Measurements from ENCODE around the gene TMCO1. TPM values are rescaled to one million over a fixed set of nuclear protein-coding genes. Genes with fewer than 3 reads are reported as not detected.
"Not testable (repeated sequence)": the region's sequence is repeated elsewhere in the genome, so short reads cannot be mapped to it uniquely, and the experiment has no call there.

The TMCO1 gene
- total and polyA plus RNA-seq, 2 of the 13 experiments (the other 11 are each of a cell fraction or from before 2014, with no cell fraction given): 106 to 119 TPM

DNA sequence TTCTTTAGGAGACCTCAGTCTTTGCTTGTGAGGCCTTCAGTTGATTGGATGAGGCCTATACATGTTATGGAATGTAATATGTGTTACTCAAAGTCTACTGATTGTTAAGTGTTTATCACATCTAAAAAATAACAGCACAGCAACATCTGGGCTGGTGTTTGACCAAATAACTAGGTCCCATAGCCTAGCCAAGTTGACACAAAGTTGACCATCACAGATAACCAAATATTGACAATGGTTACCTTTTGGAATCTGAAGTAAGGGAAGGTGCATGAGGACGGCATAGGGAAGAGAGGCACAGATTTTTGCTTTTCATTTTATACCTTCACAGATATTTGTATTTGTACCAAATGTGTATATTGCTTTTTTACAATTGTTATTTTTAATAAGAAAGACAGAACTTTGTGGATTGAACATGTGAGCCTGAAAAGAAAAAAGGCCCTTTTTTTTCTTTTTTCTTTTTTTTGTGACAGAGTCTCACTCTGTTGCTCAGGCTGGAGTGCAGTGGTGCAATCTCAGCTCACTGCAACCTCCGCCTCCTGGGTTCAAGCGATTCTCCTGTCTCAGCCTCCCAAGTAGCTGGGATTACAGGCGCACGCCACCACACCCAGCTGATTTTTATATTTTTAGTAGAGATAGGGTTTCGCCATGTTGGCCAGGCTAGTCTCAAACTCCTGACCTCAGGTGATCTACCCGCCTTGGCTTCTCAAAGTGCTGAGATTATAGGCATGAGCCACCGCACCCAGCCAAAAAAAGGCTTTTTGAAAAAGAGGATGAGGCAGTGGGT is 52.2 kb downstream of the TMCO1 start:
- H3K27me3 ChIP-seq (ENCODE audit: control insufficient read depth in 1 of 2, insufficient read depth in 2 of 2, low read length in 2 of 2); H3K27ac ChIP-seq (ENCODE audit: extremely low read length, insufficient read depth, low read length); H3K36me3 ChIP-seq (replicated peaks in 1 of 2; ENCODE audit: control insufficient read depth in 1 of 2, insufficient read depth in 2 of 2, low read length in 2 of 2); H3K9ac ChIP-seq (ENCODE audit: insufficient read depth, low read depth, low read length); BruUV-seq (replicated peaks); H2AFZ ChIP-seq (ENCODE audit: low read length); H3K4me2 ChIP-seq (ENCODE audit: low read depth, low read length); H3K79me2 ChIP-seq (ENCODE audit: insufficient read depth, low read length); H3K4me3 ChIP-seq (replicated peaks in 1 of 3; ENCODE audit: insufficient read depth in 1 of 3, low read depth in 2 of 3, low read length in 3 of 3); H4K20me1 ChIP-seq (ENCODE audit: insufficient read depth, low read length); intact Hi-C loops (cut with micrococcal nuclease; ENCODE audit: unreplicated experiment); POLR2A ChIA-PET; H3K9me3 ChIP-seq (ENCODE audit: low read length); TF ChIP-seq FOXA1 (IDR thresholded peaks at IDR 0.05): not testable (repeated sequence)
- 64% methylated on average over 8 of the region's 8 CpGs for WGBS (ENCODE audit: low lambda C conversion rate)
- H3K4me1 ChIP-seq (ENCODE audit: insufficient read depth, low read length): peaks cover 25% of the 10 kb centered on the region
- in situ Hi-C loops (cut with HindIII; ENCODE audit: extremely low pct_ligation_motif_present, low pct_unique_long_range_greater_than_20kb): loop anchor here (25.0 kb wide), 1 partner anchor 446 kb away; the partner anchor contains the start of gene FAM78B
- DNase-seq (ENCODE audit: low spot score): peak; percentile 11
- peak; percentile 76 for ATAC-seq
- FAIRE-seq: peak; percentile 23
- CTCF ChIA-PET (ENCODE audit: low intra/inter-chr PET ratio, low total read pairs): interaction anchor here (1.9 to 3.0 kb wide), 2 partner anchors 198 to 209 kb away, joined by 6 to 38 read pairs; no protein-coding TSS in a partner anchor
- TF ChIP-seq, protein P1, sequence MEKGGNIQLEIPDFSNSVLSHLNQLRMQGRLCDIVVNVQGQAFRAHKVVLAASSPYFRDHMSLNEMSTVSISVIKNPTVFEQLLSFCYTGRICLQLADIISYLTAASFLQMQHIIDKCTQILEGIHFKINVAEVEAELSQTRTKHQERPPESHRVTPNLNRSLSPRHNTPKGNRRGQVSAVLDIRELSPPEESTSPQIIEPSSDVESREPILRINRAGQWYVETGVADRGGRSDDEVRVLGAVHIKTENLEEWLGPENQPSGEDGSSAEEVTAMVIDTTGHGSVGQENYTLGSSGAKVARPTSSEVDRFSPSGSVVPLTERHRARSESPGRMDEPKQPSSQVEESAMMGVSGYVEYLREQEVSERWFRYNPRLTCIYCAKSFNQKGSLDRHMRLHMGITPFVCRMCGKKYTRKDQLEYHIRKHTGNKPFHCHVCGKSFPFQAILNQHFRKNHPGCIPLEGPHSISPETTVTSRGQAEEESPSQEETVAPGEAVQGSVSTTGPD (CRISPR knock-in tag; IDR thresholded peaks at IDR 0.05): peak; percentile 66; the same call in 1 of the 2 replicates
- TF ChIP-seq MIER2 (CRISPR knock-in tag; IDR thresholded peaks at IDR 0.05) (0 out of 2 replicates have a peak, but pooled peaks have one; percentile 24), RXRB (CRISPR knock-in tag; IDR thresholded peaks at IDR 0.05; ENCODE audit: borderline replicate concordance) (0 out of 2 replicates have a peak, but pooled peaks have one; percentile 45), FOXA1 (CRISPR knock-in tag; IDR thresholded peaks at IDR 0.05) (peak; percentile 45; the same call in 1 of the 2 replicates), ZMYM3 (CRISPR knock-in tag; IDR thresholded peaks at IDR 0.05) (peak; percentile 25; the same call in 1 of the 2 replicates), ARID5B (CRISPR knock-in tag; IDR thresholded peaks at IDR 0.05) (peak; percentile 46)
- TF ChIP-seq, protein P2, sequence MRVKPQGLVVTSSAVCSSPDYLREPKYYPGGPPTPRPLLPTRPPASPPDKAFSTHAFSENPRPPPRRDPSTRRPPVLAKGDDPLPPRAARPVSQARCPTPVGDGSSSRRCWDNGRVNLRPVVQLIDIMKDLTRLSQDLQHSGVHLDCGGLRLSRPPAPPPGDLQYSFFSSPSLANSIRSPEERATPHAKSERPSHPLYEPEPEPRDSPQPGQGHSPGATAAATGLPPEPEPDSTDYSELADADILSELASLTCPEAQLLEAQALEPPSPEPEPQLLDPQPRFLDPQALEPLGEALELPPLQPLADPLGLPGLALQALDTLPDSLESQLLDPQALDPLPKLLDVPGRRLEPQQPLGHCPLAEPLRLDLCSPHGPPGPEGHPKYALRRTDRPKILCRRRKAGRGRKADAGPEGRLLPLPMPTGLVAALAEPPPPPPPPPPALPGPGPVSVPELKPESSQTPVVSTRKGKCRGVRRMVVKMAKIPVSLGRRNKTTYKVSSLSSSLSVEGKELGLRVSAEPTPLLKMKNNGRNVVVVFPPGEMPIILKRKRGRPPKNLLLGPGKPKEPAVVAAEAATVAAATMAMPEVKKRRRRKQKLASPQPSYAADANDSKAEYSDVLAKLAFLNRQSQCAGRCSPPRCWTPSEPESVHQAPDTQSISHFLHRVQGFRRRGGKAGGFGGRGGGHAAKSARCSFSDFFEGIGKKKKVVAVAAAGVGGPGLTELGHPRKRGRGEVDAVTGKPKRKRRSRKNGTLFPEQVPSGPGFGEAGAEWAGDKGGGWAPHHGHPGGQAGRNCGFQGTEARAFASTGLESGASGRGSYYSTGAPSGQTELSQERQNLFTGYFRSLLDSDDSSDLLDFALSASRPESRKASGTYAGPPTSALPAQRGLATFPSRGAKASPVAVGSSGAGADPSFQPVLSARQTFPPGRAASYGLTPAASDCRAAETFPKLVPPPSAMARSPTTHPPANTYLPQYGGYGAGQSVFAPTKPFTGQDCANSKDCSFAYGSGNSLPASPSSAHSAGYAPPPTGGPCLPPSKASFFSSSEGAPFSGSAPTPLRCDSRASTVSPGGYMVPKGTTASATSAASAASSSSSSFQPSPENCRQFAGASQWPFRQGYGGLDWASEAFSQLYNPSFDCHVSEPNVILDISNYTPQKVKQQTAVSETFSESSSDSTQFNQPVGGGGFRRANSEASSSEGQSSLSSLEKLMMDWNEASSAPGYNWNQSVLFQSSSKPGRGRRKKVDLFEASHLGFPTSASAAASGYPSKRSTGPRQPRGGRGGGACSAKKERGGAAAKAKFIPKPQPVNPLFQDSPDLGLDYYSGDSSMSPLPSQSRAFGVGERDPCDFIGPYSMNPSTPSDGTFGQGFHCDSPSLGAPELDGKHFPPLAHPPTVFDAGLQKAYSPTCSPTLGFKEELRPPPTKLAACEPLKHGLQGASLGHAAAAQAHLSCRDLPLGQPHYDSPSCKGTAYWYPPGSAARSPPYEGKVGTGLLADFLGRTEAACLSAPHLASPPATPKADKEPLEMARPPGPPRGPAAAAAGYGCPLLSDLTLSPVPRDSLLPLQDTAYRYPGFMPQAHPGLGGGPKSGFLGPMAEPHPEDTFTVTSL (CRISPR knock-in tag; IDR thresholded peaks at IDR 0.05; ENCODE audit: borderline replicate concordance): peak; percentile 49; the same call in 1 of the 2 replicates

Data from HepG2 (cell line).